ENCODE measurements around the gene SLC1A5.
A peak's percentile ranks its signal among the peaks of the same experiment; 100 is the strongest.
"Not testable (repeated sequence)": the region's sequence is repeated elsewhere in the genome, so short reads cannot be mapped to it uniquely, and the experiment has no call there.

SLC1A5 gene

DNA sequence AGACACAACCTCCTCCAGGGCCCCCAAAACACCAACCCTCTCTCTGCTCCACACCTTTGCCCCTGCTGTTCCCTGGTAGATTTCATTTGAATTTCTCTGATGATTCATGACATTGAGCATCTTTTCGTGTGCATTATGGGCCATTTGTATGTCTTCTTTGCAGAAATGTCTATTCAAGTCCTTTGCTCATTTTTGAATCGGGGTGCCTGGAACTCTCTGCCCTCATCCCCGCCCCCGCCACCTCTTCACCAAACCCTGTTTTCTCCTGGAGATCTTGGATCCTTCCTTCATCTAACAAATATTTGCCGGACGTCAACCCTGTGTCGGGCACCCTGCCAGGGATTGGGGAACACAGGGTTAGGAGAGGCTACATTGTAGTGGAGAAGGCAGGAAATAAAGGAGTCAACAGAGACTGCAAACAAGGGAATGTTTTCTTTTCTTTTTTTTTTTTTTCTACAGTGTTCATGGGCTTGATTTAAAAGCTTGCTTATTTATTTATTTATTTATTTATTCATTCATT lies 25.5 kb upstream of the SLC1A5 start:
- Mint-ChIP-seq H3K4me3 (no peak overlapping the region), H3K4me1 (peaks cover 4% of the 10 kb centered on the region), H3K27me3 (no peaks in the 10 kb centered on the region), H3K27ac (no peak overlapping the region), H3K36me3 (no peaks in the 10 kb centered on the region), H3K9me3 (no peaks in the 10 kb centered on the region)
- DNase-seq (ENCODE audit: low spot score in 2 of 2) (no peak), ATAC-seq (ENCODE audit: low read depth) (no peak)

DNA sequence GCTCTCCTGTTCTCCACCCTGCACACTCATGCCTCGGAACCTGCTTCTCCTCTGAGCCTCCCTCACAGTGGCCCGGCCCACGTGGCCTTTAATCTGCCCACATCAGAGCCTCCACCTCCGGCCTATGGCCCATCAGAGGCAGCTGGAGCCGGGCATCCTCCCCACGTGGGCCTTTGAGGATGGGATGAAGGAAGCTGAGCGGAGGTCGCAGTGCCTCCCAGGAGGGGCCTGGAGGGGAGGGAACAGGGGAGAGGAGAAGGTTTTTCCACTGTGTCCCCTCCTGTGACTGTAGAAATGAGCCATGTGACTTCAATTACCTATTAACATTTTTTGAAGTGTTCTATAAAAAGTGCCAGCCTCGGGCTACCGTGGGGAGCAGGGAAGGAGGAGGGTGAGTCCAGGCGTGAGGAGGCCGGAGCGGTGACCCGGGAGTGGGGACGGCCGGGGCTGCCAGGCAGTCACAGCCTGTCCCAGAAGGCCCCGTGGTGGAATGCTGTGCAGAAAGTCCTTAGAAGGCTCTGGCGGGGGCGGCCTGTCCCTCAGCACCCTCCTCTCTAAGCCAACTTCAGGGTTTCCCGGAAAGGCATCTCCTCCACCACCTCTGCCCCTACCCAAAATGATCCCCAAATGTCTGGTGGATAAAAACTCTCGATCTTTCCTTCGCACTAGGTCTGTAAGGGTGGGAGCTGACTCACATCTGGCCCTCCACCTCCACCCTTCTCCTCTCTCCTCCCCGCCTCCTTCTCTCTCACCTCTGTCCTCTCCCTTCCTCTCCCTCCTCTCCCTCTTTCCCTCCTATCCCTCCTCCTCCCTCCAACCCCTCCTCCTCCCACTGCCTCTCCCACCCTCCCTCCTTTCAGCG lies 24.8 kb upstream of the SLC1A5 start:
- DNase-seq (ENCODE audit: low spot score in 2 of 2) (no peak), ATAC-seq (ENCODE audit: low read depth) (no peak)
- Mint-ChIP-seq H3K4me1 (peaks cover 4% of the 10 kb centered on the region), H3K36me3 (no peaks in the 10 kb centered on the region), H3K27ac (no peak overlapping the region), H3K4me3 (no peak overlapping the region), H3K27me3 (no peaks in the 10 kb centered on the region), H3K9me3 (no peaks in the 10 kb centered on the region)

- no peak overlapping the region for H3K27ac Mint-ChIP-seq
- ATAC-seq (ENCODE audit: low read depth) (peak; percentile 80), DNase-seq (ENCODE audit: low spot score in 2 of 2) (no peak)
- peaks cover 4% of the 10 kb centered on the region for H3K4me1 Mint-ChIP-seq
- H3K9me3 Mint-ChIP-seq = no peaks in the 10 kb centered on the region
- no peak overlapping the region for H3K4me3 Mint-ChIP-seq
- no peaks in the 10 kb centered on the region for H3K27me3 Mint-ChIP-seq
- no peaks in the 10 kb centered on the region for H3K36me3 Mint-ChIP-seq
Measured at GRCh38 chr19:46809534-46810272, 21.3 kb upstream of the SLC1A5 start.

DNA sequence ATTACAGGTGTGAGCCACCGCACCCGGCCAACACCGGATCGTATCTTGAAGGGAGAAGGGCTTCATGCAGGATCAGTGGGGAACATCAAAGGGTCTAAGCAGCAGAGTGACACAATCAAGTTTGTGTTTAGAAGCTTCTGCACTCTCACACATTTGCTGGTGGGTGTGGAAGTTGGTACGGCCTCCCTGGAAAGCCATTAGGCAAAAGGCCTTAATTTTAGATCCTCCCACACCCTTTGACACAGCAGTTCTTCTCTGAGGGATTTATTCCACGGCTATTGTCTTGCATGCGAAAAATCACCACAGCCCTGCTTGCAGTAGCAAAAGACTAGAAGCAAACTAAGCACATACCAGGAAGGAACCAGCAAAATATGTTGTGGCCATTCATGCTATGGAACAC lies 18.3 kb upstream of the SLC1A5 start:
- H3K27ac Mint-ChIP-seq = no peak overlapping the region
- no peak for DNase-seq (ENCODE audit: low spot score in 2 of 2)
- peaks cover 3% of the 10 kb centered on the region for H3K4me1 Mint-ChIP-seq
- H3K9me3 Mint-ChIP-seq = no peaks in the 10 kb centered on the region
- no peaks in the 10 kb centered on the region for H3K27me3 Mint-ChIP-seq
- no peak overlapping the region for H3K4me3 Mint-ChIP-seq
- no peak for ATAC-seq (ENCODE audit: low read depth)
- no peaks in the 10 kb centered on the region for H3K36me3 Mint-ChIP-seq

DNA sequence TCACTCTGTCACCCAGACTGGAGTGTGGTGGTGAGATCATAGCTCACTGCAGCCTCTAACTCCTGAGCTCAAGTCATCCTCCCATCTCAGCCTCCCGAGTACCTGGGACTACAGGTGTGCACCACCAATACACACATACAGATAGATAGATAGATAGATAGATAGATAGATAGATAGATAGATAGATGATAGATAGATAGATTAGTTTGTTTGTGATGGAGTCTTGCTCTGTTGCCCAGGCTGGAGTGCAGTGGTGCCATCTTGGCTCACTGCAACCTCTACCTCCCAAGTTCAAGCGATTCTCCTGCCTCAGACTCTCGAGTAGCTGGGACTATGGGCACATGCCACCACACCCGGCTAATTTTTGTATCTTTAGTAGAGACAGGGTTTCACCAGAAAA lies 16.0 kb upstream of the SLC1A5 start:
- not testable (repeated sequence) for ATAC-seq (ENCODE audit: low read depth); H3K36me3 Mint-ChIP-seq; H3K9me3 Mint-ChIP-seq; H3K27ac Mint-ChIP-seq; H3K4me3 Mint-ChIP-seq; H3K27me3 Mint-ChIP-seq; H3K4me1 Mint-ChIP-seq; DNase-seq (ENCODE audit: low spot score in 2 of 2)

- ATAC-seq (ENCODE audit: low read depth) (peak; percentile 42), DNase-seq (ENCODE audit: low spot score in 2 of 2) (no peak)
- Mint-ChIP-seq H3K9me3 (no peaks in the 10 kb centered on the region), H3K36me3 (no peaks in the 10 kb centered on the region), H3K4me1 (no peaks in the 10 kb centered on the region), H3K4me3 (no peak overlapping the region), H3K27ac (no peak overlapping the region), H3K27me3 (no peaks in the 10 kb centered on the region)
Measured at GRCh38 chr19:46803555-46803954, 15.2 kb upstream of the SLC1A5 start.

GRCh38 chr19:46802152-46802551 lies 13.8 kb upstream of the SLC1A5 start:
- Mint-ChIP-seq H3K4me1 (no peaks in the 10 kb centered on the region), H3K9me3 (no peaks in the 10 kb centered on the region), H3K4me3 (no peak overlapping the region), H3K36me3 (no peaks in the 10 kb centered on the region), H3K27ac (no peak overlapping the region), H3K27me3 (no peaks in the 10 kb centered on the region)
- ATAC-seq (ENCODE audit: low read depth) (no peak), DNase-seq (ENCODE audit: low spot score in 2 of 2) (no peak)

DNA sequence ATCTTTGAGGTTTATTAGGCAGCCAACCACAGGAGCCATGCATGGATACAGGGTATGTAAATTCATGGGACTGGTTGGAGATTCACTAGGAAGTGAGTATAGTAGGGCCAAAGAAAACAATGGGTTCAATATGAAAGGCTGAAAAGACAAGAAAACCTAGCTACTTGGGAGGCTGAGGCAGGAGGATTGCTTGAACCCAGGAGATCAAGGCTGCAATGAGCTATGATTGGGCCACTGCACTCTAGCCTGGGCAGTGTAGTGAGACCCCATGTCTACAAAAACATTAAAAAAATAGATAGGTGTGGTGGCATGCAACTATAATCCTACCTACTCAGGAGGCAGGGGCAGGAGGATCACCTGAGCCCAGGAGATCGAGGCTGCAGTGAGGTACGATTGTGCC lies 10.3 kb upstream of the SLC1A5 start:
- H3K27ac Mint-ChIP-seq = no peak overlapping the region
- H3K36me3 Mint-ChIP-seq = no peaks in the 10 kb centered on the region
- H3K9me3 Mint-ChIP-seq = no peaks in the 10 kb centered on the region
- no peak for DNase-seq (ENCODE audit: low spot score in 2 of 2)
- H3K4me3 Mint-ChIP-seq = no peak overlapping the region
- ATAC-seq (ENCODE audit: low read depth) = no peak
- H3K27me3 Mint-ChIP-seq = no peaks in the 10 kb centered on the region
- H3K4me1 Mint-ChIP-seq = no peaks in the 10 kb centered on the region

DNA sequence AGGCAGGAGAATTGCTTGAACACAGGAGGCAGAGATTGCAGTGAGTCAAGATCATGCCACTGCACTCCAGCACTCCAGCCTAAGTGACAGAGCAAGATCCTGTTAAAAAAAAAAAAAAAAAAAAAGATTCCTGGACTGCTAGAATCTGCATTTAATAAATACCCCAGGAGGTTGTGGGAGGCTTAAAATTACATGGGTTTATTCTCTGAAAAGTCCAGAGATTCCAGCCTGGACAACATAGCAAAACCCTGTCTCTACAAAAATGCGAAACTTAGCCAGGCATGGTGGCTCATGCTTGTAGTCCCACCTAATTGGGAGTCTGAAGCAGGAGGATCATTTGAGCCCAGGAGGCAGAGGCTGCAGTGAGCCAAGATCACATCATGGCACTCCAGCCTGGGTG lies 9.5 kb upstream of the SLC1A5 start:
- DNase-seq (ENCODE audit: low spot score in 2 of 2) (no peak), ATAC-seq (ENCODE audit: low read depth) (no peak)
- H3K9me3 Mint-ChIP-seq = no peaks in the 10 kb centered on the region
- no peaks in the 10 kb centered on the region for H3K4me1 Mint-ChIP-seq
- no peaks in the 10 kb centered on the region for H3K36me3 Mint-ChIP-seq
- H3K4me3 Mint-ChIP-seq = no peak overlapping the region
- no peaks in the 10 kb centered on the region for H3K27me3 Mint-ChIP-seq
- no peak overlapping the region for H3K27ac Mint-ChIP-seq

GRCh38 chr19:46791944-46792343 lies 3.5 kb upstream of the SLC1A5 start:
- Mint-ChIP-seq H3K27me3 (no peaks in the 10 kb centered on the region), H3K4me3 (no peak overlapping the region), H3K9me3 (no peaks in the 10 kb centered on the region), H3K4me1 (peaks cover 6% of the 10 kb centered on the region), H3K36me3 (no peaks in the 10 kb centered on the region), H3K27ac (no peak overlapping the region)
- ATAC-seq (ENCODE audit: low read depth) = no peak
- DNase-seq (ENCODE audit: low spot score in 2 of 2) = no peak

GRCh38 chr19:46789371-46789770 lies 977 bp upstream of the SLC1A5 start:
- DNase-seq (ENCODE audit: low spot score in 2 of 2) (no peak), ATAC-seq (ENCODE audit: low read depth) (no peak)
- Mint-ChIP-seq H3K4me3 (no peak overlapping the region), H3K36me3 (no peaks in the 10 kb centered on the region), H3K27ac (no peak overlapping the region), H3K4me1 (peaks cover 26% of the 10 kb centered on the region), H3K27me3 (no peaks in the 10 kb centered on the region), H3K9me3 (no peaks in the 10 kb centered on the region)

- Mint-ChIP-seq H3K9me3 (no peaks in the 10 kb centered on the region), H3K27me3 (no peaks in the 10 kb centered on the region), H3K27ac (no peak overlapping the region), H3K36me3 (no peaks in the 10 kb centered on the region), H3K4me1 (peaks cover 30% of the 10 kb centered on the region), H3K4me3 (peak overlapping the region; percentile 95)
- ATAC-seq (ENCODE audit: low read depth) (no peak), DNase-seq (ENCODE audit: low spot score in 2 of 2) (no peak)
Measured at GRCh38 chr19:46788968-46789338, 559 bp upstream of the SLC1A5 start.

DNA sequence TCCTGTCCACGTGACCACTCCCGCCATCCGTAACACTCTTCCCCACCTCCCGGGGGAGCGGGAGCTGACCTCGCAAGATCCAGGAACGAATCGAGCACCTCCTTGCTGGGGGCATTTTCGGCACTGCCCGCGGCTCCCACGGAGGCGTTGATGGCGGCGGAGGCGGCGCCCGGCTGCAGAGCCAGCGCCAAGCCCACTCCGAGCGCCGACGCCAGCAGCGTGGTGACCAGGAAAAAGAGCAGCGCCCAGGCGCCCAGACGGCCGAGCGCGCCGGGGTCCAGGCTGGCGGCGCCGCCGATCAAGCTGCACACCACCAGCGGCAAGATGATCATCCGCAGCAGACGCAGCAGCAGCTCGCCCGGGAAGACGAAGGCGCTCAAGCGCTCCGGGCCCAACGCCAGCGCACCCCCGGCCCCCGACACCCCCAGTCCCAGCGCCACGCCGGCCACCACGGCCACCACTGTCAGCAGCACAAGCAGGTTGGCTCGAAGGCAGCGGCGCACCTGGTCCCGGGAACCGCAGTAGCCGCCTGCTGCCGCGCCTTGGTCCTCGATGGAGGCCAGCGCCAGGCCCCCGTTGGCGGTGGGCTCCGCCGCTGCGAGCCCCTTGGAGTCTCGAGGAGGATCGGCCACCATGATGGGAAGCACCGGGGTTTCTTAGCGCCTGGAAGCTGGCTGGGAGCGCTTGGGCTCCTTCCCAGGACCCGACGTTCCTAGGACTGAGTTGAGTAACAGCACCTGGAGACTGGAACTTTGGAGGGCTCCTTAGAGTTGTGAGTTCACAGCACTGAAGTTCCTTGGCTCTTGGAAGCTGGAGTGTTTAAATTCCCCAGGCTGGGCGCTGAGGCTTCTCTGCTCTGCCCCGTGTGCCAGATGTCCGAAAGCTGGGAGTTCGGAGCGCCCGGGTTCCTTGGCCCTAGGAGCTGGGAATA lies 798 bp downstream of the SLC1A5 start:
- Mint-ChIP-seq H3K4me1 (peaks cover 39% of the 10 kb centered on the region), H3K36me3 (peaks cover 6% of the 10 kb centered on the region), H3K9me3 (no peaks in the 10 kb centered on the region), H3K27ac (peak overlapping the region; percentile 95), H3K27me3 (no peaks in the 10 kb centered on the region), H3K4me3 (peak overlapping the region; percentile 95)
- DNase-seq (ENCODE audit: low spot score in 2 of 2) (peak in 1 of 2 donors; percentile 48), ATAC-seq (ENCODE audit: low read depth) (no peak)

DNA sequence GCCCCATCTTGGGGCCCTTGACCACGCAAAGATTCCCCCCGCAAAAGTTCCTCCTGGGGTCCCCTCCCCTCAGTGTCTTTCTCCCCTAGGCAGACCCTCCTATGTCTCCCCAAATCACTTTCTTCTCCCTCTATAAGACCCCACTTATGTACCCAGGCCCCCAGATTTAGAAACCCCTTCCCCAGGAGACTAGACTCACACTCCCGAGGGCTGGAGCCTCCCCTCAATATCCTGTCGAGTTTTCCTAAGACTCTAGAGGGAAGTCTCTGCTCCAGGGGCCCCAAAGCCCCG lies 1.4 kb downstream of the SLC1A5 start:
- Mint-ChIP-seq H3K27me3 (no peaks in the 10 kb centered on the region), H3K9me3 (no peaks in the 10 kb centered on the region), H3K4me3 (peak overlapping the region; percentile 95), H3K27ac (peak overlapping the region; percentile 95), H3K36me3 (peaks cover 7% of the 10 kb centered on the region), H3K4me1 (peaks cover 41% of the 10 kb centered on the region)
- DNase-seq (ENCODE audit: low spot score in 2 of 2) (no peak), ATAC-seq (ENCODE audit: low read depth) (no peak)

Measured in memory B cell (primary cell).